NAMALWA (cell line): ENCODE measurements around the gene HSPA1B.
"Not testable (repeated sequence)": the region's sequence is repeated elsewhere in the genome, so short reads cannot be mapped to it uniquely, and the experiment has no call there.

Experiments used
- DNase-seq: peaks from one replicate; pipeline ENCODE4 v3.0.0-alpha.2; 2015; ENCODE audit warnings: low spot score

Gene HSPA1B

GRCh38 chr6:31799781-31800180 is 27.8 kb upstream of the HSPA1B start:
- DNase-seq, result no peak

GRCh38 chr6:31801031-31801927 is 26.3 kb upstream of the HSPA1B start:
- DNase-seq, result not testable (repeated sequence)

GRCh38 chr6:31805939-31806469 is 21.5 kb upstream of the HSPA1B start:
- no peak for DNase-seq

- DNase-seq, result peak; percentile 96
Observed at GRCh38 chr6:31806470-31807272, 20.9 kb upstream of the HSPA1B start, which contains the start of gene LSM2. LSM2 (minus strand) TSS chr6:31806966; CDS start chr6:31806757, 209 bp downstream.

GRCh38 chr6:31808599-31808998 is 18.9 kb upstream of the HSPA1B start:
- not testable (repeated sequence) for DNase-seq

GRCh38 chr6:31811645-31812044 is 15.9 kb upstream of the HSPA1B start:
- no peak for DNase-seq

GRCh38 chr6:31813465-31813849 is 14.1 kb upstream of the HSPA1B start:
- DNase-seq, result no peak

- no peak for DNase-seq
Observed at GRCh38 chr6:31814677-31815024, 12.9 kb upstream of the HSPA1B start.

- DNase-seq, result no peak
Observed at GRCh38 chr6:31815025-31815838, 12.3 kb upstream of the HSPA1B start, which contains the start of the genes HSPA1A and HSPA1L. HSPA1A (plus strand) TSS chr6:31815543; CDS start chr6:31815757, 214 bp downstream. HSPA1L (minus strand) TSS chr6:31815283; CDS start chr6:31811972, 3,311 bp downstream.

GRCh38 chr6:31817133-31817928 is 10.2 kb upstream of the HSPA1B start:
- DNase-seq, result not testable (repeated sequence)

GRCh38 chr6:31817929-31818511 is 9.5 kb upstream of the HSPA1B start:
- DNase-seq, result not testable (repeated sequence)

GRCh38 chr6:31819871-31820299 is 7.7 kb upstream of the HSPA1B start:
- no peak for DNase-seq

GRCh38 chr6:31820399-31820798 is 7.1 kb upstream of the HSPA1B start:
- not testable (repeated sequence) for DNase-seq

- no peak for DNase-seq
Observed at GRCh38 chr6:31821301-31822035, 6.1 kb upstream of the HSPA1B start.

- peak; percentile 58 for DNase-seq
Observed at GRCh38 chr6:31822036-31822821, 5.3 kb upstream of the HSPA1B start.

- not testable (repeated sequence) for DNase-seq
Observed at GRCh38 chr6:31823592-31824196, 3.8 kb upstream of the HSPA1B start.

- DNase-seq, result no peak
Observed at GRCh38 chr6:31825553-31825952, 2.0 kb upstream of the HSPA1B start.

- no peak for DNase-seq
Observed at GRCh38 chr6:31826793-31827285, 699 bp upstream of the HSPA1B start.
